Measurements from ENCODE around the gene CYP26A1. TPM values are rescaled to one million over a fixed set of nuclear protein-coding genes. Genes with fewer than 3 reads are reported as not detected.

The CYP26A1 gene
- total RNA-seq, 1 experiment from 2014 or later, result 0.17 TPM

- ATAC-seq, result no peak
- BruUV-seq (replicated peaks), result no TSS peak
Measured at GRCh38 chr10:93032809-93033137, 40.9 kb upstream of the CYP26A1 start.

More at GRCh38 chr10:93032809-93033137, 40.9 kb upstream of the CYP26A1 start:
- H3K4me2 ChIP-seq (ENCODE audit: low read length), result no peak overlapping the region
- H3K9me3 ChIP-seq (ENCODE audit: control insufficient read depth in 1 of 2, insufficient read depth in 1 of 2, low read depth in 1 of 2, low read length in 2 of 2), result no peaks in the 10 kb centered on the region
- DNase-seq (ENCODE audit: low read depth, low spot score), result no peak
- TF ChIP-seq ZNF274 (IDR thresholded peaks at IDR 0.05; ENCODE audit: low read depth, low read length) (no peak), FOSL1 (IDR thresholded peaks at IDR 0.05; ENCODE audit: low read depth) (no peak), MAX (IDR thresholded peaks at IDR 0.05) (no peak), CEBPB (IDR thresholded peaks at IDR 0.05; ENCODE audit: low read depth) (no peak), EGR1 (IDR thresholded peaks at IDR 0.05; ENCODE audit: low read depth) (no peak), POLR2AphosphoS5 (IDR thresholded peaks at IDR 0.05; ENCODE audit: low read depth, low read length) (no peak), TCF7L2 (IDR thresholded peaks at IDR 0.05; ENCODE audit: borderline replicate concordance, extremely low read depth, insufficient read depth, insufficient read length) (no peak), POLR2A (IDR thresholded peaks at IDR 0.05; ENCODE audit: borderline replicate concordance, extremely low read depth, insufficient read depth, insufficient read length) (no peak), SP1 (IDR thresholded peaks at IDR 0.05; ENCODE audit: low read depth) (no peak), RAD21 (IDR thresholded peaks at IDR 0.05; ENCODE audit: low read depth) (no peak), REST (IDR thresholded peaks at IDR 0.05; ENCODE audit: low read depth) (no peak)
- H2AFZ ChIP-seq (ENCODE audit: low read depth, low read length, poor library complexity, severe bottlenecking), result no peak overlapping the region
- H3K27ac ChIP-seq (ENCODE audit: low read depth, low read length), result no peak overlapping the region
- POLR2A ChIA-PET, result no interaction called here
- RAD21 ChIA-PET (ENCODE audit: low non-redundant PET in 1 of 2, low total read pairs in 2 of 2, uncharacterized antibody in 2 of 2, unreplicated experiment in 2 of 2), result no interaction called here
- no peaks in the 10 kb centered on the region for H3K9me2 ChIP-seq (ENCODE audit: insufficient read depth)
- H3K4me3 ChIP-seq (replicated peaks in 1 of 2; ENCODE audit: low read depth in 1 of 2, low read length in 2 of 2), result no peak overlapping the region
- CTCF ChIA-PET, result no interaction called here
- no peaks in the 10 kb centered on the region for H3K79me2 ChIP-seq (ENCODE audit: insufficient read depth, low read length)
- no peak overlapping the region for H3K9ac ChIP-seq (ENCODE audit: low read length)
- H3K27me3 ChIP-seq (ENCODE audit: insufficient read depth, low read length), result no peaks in the 10 kb centered on the region
- intact Hi-C loops (cut with micrococcal nuclease), result loop anchor here (5.0 kb wide), 1 partner anchor 140 kb away; no protein-coding TSS in a partner anchor
- H4K20me1 ChIP-seq (ENCODE audit: insufficient read depth), result no peaks in the 10 kb centered on the region
- H3K36me3 ChIP-seq (ENCODE audit: control insufficient read depth in 1 of 2, insufficient read depth in 2 of 2, low read length in 2 of 2), result no peaks in the 10 kb centered on the region
- H3K4me1 ChIP-seq (ENCODE audit: control insufficient read depth in 1 of 2, insufficient read depth in 2 of 2, low read length in 2 of 2), result peaks cover 19 to 37% of the 10 kb centered on the region in 2 experiments
